ENCODE results near the gene CYP3A7.
"Not testable (repeated sequence)": the region's sequence is repeated elsewhere in the genome, so short reads cannot be mapped to it uniquely, and the experiment has no call there.

- not testable (repeated sequence) for TF ChIP-seq POLR2AphosphoS5 (IDR thresholded peaks at IDR 0.05; ENCODE audit: borderline replicate concordance, low read depth, low read length); EZH2 (IDR thresholded peaks at IDR 0.05); FOXP2 (optimal IDR thresholded peaks at IDR 0.05; ENCODE audit: control extremely low read depth, extremely low read length, insufficient read depth)
Measured at GRCh38 chr7:99769494-99769893, 34.5 kb upstream of the CYP3A7 start.
